ENCODE data around the gene ARPC5L.
"Not testable (repeated sequence)": the region's sequence is repeated elsewhere in the genome, so short reads cannot be mapped to it uniquely, and the experiment has no call there.

Gene ARPC5L

DNA sequence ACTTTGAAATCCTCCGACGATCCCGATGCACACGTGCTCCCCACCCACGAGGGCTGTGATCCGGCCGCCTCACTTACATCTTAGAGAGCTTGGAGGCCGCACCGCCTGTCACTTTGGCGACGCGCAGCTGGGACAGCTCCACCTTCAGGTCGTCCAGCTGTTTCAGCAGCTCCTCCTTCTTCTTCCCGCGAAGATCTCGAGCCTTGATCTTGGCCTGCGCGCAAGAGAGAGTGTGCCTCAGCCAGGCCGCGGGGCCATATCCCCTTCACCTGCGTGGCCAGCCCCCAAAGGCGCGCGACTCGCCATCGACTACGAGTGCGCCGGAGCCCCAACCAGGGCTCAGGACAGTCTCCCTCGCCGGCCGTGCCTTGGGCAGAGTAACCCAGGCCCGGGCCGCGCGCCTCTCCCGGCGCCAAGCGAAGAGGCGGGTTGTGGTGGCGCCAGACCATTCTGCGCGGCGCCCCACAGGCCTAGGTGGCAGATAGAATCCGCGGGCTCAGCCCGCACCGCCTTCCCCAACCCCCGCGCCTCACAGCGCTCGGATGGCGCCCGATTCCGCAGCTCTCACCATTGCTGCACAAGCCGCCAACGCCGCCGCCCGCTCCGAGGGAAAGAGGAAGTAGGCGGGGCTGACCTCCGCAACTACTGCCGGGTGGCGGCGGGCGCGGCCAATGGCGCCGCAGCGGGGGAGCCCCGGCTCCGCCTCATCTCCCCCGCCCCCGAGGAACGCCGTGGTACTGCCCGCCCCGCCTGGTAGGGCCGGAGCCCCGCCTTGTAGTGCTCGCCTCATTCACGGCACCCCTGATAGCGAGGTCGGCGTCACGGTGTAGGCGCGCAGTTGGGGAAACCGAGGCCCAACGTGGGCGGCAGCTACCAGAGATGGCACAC is at the start of gene ARPC5L, which contains the start of gene RPL35:
TSS of gene ARPC5L (plus strand) at position 789 of the 888 bp plus-strand sequence. CDS start 7,161 bp downstream, outside the sequence.
TSS of gene RPL35 (minus strand) at position 616 of the 888 bp plus-strand sequence. CDS start at position 571, 45 bp downstream.
- peak; percentile 98 for DNase-seq (ENCODE audit: low spot score)

DNA sequence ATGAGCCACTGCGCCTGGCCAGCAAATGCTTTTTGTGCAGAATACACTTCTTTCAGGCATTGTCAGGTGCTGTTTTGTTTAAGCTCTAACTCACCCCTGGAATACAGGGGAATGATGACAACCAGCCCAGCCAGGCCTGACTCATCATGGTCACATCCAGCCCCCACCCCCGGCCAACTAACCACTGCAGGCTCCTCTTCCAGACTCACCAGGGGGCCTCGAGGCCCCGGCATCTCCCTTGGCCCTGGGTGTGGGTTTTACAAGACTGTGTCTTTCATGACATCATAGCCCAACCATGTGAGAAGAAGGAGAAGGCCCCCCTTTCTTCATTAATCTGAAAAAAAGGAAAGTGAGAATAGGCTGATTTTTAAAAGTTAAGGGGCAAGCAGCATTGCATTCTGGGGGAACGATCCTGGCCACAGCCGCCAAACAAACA is 49.5 kb upstream of the ARPC5L start:
- DNase-seq (ENCODE audit: low spot score), result no peak

DNA sequence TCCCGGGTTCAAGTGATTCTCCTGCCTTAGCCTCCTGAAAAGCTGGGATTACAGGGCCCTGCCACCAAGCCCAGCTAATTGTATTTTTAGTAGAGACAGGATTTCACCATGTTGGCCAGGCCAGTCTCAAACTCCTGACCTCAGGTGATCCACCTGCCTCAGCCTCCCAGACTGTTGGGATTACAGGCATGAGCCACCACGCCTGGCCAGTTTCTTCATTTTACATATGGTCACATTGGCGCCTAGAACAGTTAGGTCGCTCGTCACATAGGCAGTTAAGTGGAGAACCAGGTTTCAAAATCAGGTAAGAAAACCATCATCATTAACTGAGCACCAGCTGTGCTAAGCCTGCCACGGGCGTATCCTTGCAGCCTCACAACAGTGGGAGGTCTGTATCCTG is 48.9 kb upstream of the ARPC5L start:
- no peak for DNase-seq (ENCODE audit: low spot score)

DNA sequence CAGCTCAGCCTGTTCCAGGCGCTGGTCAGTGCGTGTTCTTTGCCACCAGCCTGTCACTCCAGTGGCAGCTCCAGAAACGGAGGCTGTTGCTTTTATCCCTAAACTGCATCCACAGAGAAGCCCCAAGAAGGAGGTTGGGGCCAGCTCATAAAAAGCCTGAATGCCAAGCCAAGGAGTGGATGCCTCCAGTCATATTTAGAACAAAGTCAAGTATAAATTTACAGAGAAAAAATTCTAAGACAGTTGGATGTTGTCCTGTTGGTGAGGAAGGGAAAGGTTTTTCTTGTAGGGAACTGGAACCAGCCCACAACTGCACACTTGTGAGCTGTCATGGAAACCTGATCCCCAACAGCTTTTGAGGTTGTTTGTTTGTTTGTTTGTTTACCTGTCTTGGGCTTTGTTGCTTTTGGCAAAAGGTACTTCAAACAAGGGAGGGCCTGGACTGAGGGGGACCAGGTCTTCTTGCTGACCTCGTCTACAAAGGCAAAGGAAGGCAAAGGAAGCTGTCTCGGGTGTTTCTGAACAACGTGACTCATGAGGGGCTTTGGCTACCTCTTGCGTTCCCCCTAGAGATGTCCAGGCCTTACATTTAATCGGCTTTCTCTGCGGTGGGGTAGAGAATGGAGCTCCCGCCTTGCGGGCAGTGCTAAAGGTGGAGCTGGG is 48.3 kb upstream of the ARPC5L start:
- DNase-seq (ENCODE audit: low spot score), result no peak

DNA sequence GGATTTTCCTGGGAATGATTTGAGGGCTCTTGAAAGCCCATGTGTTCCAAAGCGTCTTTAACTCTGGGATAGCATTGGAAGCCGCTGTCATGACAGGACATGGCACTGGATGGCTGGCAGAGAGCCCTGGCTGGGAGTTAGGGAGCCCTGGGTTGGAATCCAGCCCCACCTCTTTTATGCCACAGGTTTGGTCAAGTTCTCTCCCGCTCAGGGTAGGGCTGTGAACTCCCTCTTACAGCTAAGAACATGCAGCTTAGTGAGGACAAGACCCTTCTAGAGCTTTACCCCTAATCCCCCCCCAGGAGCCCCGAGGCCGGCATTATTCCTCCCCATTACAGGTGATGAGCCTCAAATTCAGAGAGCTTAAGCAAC is 47.8 kb upstream of the ARPC5L start:
- no peak for DNase-seq (ENCODE audit: low spot score)

DNA sequence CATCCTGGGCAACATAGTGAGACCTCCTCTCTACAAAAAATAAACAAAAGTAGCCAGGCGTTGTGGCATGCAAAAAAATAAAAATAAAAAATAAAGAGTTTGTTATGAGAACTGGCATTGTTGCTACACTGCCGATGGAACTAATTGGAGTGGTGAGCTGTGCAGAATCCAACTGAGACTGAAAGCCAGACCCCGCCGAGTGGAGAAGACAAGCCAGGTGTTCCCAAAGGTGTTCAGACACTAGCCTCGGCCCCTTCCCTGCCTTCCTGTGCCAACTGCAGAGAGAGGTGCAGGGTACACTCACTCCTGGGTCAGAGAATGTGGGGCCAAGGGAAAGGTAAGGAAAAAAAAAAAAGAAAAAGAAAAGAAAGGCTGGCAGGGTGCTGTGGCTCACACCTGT is 46.3 kb upstream of the ARPC5L start:
- no peak for DNase-seq (ENCODE audit: low spot score)

DNA sequence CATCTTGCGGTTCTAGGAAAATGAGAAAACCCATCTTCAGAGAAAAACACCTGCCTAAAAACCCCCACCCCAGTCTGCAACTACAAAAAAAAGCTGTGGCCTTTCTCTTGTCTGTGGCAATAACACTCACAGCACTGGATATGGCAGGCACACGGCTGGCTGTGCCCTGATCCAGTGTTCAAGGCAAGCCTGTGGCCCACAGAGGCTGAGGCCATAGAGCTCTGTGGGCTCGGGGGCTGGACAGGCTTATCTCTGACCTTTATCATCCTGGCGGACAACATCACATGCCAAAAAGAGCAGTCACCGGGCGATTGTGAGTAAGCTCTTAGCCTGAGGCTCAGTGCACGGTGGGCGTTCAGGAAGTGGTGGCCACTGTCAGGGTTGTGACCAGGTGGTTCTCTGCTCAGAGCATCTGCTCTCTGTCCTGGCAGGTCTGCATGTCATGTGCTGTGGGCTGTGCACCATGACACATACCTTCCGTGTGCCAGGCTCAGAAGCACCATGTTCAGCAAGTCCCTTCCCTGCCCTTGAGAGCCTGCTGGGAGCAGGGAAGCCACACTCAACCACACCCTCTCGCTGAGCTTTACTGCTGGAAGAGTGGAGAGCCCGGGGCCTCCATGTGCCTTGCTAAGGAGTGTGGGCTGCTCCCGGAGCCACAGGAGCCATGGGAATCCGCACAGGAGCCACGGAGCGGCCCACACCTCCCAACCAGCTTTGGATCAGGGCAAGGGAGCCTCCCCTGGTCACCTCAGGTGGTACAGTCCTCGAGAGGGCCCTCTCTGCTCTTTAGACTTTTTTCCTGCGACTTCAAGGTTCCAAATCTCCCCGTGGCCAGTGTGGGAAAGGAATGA is 43.3 kb upstream of the ARPC5L start:
- no peak for DNase-seq (ENCODE audit: low spot score)

DNA sequence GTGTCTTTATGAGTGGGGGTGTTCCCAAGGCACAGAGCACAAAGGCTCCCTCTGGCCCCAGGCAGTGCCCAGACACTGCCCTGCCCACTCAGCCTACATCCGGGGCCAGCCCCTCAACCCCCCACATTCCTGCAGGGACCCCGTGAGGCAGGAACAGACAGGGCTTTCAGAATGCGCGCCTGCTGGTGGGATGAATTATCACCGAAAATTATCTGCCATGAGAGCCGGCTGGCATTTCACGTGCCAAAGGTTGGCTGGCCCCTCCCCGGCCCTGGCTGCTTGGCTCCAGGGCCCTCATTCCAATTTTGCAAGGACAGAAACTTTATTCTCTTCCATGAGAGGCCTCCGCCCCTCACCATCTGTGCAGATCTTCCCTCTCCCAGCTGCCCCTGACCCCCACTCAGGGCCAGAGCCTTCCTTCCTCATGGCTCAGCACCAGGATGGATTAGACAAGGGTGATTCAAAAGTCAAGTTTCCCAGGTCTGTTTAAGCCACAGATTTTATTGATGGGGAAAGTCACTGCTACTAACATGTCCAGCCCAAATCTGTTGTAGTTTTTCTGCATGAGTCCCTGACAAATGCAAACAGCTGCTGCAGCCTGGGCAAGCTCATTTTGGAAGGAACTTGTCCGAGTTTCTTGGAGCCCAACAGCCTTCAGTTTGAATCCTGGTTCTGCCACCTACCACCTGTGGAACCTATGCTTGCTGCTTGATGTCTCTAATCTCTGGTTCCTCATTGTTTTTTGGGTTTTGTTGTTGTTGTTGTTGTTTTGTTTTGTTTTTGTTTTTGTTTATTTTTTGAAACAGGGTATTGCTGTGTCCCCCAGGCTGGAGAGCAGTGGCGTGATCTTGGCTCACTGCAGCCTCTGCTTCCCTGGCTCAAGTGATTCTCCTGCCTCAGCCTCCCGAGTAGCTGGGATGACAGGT is 41.0 kb upstream of the ARPC5L start:
- no peak for DNase-seq (ENCODE audit: low spot score)

DNA sequence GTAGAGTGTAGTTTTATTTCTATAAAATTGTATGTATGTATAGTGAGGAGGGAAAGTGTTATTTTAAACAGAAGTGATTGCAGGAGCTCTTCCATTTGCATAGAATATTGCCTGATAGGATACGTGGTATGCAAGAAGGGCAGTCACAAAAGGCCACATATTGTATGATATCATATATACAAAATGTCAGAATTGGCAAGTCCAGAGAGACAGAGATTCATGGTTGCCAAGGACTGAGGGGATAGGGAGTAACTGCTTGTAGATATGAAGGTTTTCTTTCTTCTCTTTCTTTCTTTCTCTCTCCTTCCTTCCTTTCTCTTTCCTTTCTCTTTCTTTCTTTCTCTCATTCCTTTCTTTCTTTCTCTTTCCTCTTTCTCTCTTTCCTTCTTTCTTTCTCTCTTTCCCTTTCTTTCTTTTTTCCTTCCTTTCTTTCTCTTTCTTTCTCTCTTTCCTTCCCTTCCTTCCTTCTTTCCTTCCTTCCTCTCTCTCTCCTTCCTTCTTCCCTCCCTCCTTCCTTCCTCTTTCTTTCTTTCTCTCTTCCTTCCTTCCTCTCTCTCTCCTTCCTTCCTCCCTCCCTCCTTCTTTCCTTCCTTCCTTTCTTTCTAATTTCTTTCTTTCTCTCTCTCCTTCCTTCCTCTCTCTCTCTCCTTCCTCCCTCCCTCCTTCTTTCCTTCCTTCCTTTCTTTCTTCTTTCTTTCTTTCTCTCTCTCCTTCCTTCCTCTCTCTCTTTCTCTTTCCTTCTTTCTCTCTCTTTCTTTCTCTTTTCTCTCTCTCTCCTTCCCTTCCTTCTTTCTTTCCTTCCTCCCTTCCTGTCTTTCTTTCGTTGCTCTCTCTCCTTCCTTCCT is 33.2 kb upstream of the ARPC5L start:
- no peak for DNase-seq (ENCODE audit: low spot score)

DNA sequence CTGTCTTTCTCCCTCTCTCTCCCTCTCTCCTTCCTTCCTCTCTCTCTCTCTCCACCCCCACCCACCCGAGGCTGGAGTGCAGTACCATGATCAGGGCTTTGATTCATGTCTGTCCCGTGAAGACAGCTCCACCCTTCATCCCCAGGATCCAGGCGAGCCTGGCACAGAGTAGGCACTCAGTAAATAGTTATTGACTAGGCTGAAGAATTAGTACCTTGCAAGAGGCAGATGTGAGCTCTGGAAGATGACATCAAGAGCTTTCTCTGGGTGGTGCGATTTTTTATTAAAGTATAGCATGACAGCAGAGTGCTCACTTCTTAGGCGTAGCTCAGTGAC is 32.6 kb upstream of the ARPC5L start:
- no peak for DNase-seq (ENCODE audit: low spot score)

DNA sequence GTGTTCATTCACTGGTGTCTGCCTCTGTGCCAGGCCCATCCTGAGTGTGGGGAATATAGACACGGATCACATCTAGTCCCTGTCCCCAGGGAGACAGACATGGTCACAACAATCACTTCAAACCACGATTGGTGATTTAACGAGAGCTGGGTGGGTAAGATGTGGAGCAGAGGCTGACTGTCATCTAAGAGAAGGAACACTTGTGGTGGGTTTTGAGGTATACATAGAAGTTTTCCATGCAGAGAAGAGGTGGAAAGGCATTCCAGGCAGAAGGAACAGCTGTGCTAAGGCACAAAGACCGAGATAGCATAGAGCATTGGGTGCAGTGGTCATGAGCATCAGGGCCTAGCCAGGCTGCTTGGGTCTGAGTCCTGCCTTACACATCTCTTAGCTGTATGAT is 31.3 kb upstream of the ARPC5L start:
- DNase-seq (ENCODE audit: low spot score), result no peak

DNA sequence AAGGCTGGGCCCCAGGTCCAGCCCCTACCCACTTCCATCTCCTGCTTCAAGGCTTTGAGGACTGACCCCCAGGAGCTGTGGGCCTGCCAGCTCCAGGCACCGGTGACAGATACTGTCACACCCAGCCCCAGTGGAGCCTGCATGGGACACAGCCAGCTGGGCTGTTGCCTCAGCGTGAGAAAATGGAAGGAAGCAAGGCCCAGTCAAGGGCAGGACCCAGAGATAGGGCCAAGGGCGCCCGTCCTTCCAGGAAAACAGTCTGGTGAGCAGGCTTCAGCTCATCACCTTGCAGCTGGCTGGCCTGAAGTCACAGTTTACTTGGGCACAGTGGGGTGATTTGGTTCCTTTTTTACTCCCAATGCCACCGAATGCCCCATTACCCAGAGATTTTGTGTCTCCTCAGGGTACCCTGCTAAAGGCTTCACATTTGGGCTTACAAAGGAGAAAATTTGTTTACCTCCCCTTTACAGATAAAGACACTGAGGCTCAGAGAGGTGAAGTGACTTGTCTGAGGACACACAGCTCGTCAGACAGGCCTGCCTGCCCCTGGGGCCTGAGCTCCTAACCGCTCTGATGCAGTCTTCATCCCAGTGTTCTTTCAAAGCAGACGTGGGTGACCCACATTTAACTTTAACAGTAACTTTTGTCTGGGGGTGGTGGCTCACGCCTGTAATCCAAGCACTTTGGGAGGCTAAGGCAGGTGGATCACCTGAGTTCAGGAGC is 30.1 kb upstream of the ARPC5L start:
- DNase-seq (ENCODE audit: low spot score), result no peak

DNA sequence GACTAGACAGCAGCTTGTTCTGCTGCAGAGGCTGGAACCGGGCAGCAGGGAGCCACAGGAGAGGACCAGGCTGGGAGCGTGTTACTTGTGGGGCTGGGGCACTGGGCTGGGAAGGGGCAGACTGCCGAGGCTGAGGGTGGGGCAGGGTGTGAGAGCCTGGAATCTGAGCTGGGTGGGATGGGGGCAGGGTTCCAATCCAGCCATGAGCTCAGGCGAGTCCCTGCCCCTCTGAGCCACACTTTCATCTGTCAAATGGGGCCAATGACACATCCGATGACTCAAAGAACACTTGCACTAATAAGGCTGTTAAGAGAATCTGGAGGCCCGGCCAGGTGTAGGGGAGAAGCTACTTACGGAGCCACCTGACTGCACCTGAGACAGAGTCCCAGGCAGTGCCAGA is 27.3 kb upstream of the ARPC5L start:
- DNase-seq (ENCODE audit: low spot score), result no peak

DNA sequence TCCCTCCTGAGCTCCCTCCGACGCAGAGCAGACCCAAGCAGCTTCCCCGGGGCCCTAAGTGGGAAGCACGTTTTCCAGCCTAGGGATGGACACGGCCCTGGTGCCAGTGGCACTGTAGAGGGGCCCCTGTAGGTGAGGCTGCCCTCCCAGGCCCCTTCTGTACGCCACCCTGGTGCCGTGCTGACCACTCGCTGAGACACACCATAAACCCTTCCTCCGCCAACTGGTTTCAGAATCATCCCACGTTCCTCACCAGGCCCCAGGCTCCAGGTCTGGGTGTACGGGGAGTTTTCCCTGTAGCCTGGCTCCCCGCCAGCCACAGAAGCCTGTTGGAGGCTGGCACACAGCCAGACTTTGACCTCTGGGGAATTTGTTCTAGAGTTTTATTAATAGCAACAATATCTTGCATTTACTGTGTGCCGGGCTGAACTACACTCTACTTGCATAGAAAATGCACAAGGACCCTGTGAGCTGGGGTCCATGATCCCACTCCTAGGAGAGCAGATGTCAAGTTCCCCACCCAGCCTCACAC is 26.8 kb upstream of the ARPC5L start:
- DNase-seq (ENCODE audit: low spot score), result no peak

DNA sequence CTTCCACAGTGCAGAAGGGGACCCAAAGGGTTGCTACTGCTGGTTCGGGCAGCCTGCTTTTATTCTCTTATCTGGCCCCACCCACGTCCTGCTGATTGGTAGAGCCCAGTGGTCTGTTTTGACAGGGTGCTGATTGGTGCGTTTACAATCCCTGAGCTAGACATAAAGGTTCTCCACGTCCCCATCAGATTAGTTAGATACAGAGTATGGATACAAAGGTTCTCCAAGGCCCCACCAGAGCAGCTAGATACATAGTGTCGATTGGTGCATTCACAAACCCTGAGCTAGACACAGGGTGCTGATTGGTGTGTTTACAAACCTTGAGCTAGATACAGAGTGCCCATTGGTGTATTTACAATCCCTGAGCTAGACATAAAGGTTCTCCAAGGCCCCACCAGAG is 23.8 kb upstream of the ARPC5L start:
- DNase-seq (ENCODE audit: low spot score), result not testable (repeated sequence)

DNA sequence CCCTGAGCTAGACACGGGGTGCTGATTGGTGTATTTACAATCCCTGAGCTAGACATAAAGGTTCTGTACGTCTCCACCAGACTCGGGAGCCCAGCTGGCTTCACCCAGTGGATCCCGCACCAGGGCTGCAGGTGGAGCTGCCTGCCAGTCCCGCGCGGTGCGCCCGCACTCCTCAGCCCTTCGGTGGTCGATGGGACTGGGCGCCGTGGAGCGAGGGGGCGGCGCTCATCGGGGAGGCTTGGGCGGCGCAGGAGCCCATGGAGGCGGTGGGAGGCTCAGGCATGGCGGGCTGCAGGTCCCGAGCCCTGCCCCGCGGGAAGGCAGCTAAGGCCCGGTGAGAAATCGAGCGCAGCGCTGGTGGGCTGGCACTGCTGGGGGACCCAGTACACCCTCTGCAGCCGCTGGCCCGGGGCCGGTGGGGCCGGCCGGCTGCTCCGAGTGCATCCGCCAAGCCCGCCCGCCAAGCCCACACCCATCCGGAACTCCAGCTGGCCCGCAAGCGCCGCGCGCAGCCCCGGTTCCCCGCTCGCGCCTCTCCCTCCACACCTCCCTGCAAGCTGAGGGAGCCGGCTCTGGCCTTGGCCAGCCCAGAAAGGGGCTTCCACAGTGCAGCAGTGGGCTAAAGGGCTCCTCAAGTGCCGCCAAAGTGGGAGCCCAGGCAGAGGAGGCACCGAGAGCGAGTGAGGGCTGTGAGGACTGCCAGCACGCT is 23.2 kb upstream of the ARPC5L start:
- not testable (repeated sequence) for DNase-seq (ENCODE audit: low spot score)

DNA sequence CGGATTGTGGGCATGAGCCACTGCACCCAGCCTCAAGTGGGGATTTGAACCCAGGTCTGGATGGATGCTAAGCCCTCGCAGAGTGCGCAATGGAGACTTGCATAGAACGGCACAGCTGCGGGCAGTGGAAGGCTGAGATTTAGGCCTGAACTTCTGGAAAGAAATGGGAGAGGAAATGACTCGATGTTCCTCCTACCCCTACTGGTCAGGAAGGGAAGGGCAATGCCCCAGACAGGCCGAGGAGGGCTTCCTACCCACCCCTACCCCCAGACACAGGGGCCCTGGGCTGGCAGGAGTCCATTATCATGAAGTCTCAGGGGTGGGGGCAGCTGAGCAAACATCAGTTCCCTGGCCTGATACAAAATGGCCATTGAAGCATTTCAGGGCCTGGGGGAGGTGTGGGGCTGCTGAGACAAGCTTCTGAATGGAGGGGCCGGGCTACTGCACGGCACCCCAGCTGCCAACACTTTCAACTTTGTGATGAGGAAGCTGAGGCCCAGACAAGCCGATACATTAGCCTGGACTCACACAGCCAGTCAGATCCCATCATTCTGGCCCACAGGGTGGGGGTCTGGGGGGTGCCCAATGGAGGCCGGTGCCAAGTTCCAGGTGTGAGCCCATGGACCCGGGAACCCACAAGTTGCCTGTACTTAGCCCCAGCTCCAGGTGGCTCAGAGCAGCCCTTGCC is 22.2 kb upstream of the ARPC5L start:
- no peak for DNase-seq (ENCODE audit: low spot score)

DNA sequence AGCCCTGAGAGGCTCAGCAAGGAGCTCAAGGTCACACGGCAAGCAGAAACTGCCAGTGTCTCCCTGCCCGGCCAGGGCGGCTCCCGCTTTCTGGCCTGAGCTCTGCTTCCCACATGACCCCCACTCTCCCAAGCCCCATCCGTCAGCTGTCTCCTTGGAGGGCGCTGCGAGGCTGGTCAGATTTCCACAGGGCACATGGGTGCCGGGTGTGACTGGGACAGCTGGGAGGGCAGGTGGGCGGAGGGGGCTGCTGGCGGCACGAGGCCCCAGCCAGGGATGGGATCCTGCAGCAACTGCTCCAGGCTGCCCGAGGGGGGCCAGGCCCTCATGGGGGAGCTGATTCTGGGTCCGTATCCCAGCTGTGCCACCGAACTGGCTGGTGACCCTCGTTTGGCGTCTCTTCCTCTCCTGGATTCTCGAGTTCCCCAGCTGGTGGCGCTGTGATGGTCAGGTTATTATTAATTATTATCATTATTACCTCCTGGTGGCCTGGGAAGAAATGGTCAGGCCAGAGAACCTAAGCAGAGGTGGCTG is 21.6 kb upstream of the ARPC5L start:
- DNase-seq (ENCODE audit: low spot score), result no peak

All from D341Med (cell line).